Kidney (tissue), 14 donors: Measurements from ENCODE around the gene SLC15A1. TPM values are rescaled to one million over a fixed set of nuclear protein-coding genes. Genes with fewer than 3 reads are reported as not detected.

Experiments
- DNase-seq, 5 donors: peaks; one replicate each; pipeline ENCODE4 v3.0.0-alpha.2; 2013 to 2020
- FAIRE-seq: peaks from 2 replicates; lab custom pipeline; 2012; peaks lifted over from hg19 to GRCh38; lab: Jason Lieb, UNC
- H3K27ac ChIP-seq, 2 donors: one replicate each; pipeline ENCODE4 v1.7.0; 2013; ENCODE audit warnings: low read depth in 2 of 2, low read length in 2 of 2, inconsistent platforms in 1 of 2
- H3K27me3 ChIP-seq: one replicate; pipeline ENCODE4 v1.7.1; 2013; ENCODE audit warnings: low read length, inconsistent platforms; ENCODE audit not compliant: control insufficient read depth, insufficient read depth
- H3K36me3 ChIP-seq, 3 donors: one replicate each; pipeline versions ENCODE4 v1.7.0 to v1.7.1; 2013; ENCODE audit warnings: low read length in 3 of 3, control low read depth in 1 of 3, inconsistent platforms in 1 of 3; ENCODE audit not compliant: insufficient read depth in 3 of 3, control insufficient read depth in 2 of 3
- H3K4me1 ChIP-seq, 3 donors: one replicate each; pipeline versions ENCODE4 v1.7.0 to v1.7.1; 2013; ENCODE audit warnings: low read length in 3 of 3, inconsistent platforms in 1 of 3, low read depth in 1 of 3; ENCODE audit not compliant: control insufficient read depth in 2 of 3, insufficient read depth in 2 of 3
- H3K4me3 ChIP-seq, 3 donors: one replicate each; pipeline versions ENCODE4 v1.7.0 to v1.8.1; 2013; ENCODE audit warnings: low read length in 3 of 3, control low read depth in 1 of 3, inconsistent platforms in 1 of 3
- H3K9ac ChIP-seq, 3 donors: one replicate each; pipeline versions ENCODE4 v1.7.0 to v1.7.1; 2013; ENCODE audit warnings: low read length in 3 of 3, control low read depth in 1 of 3, inconsistent platforms in 1 of 3
- H3K9me3 ChIP-seq, 3 donors: one replicate each; pipeline versions ENCODE4 v1.7.0 to v1.7.1; 2013; ENCODE audit warnings: low read length in 3 of 3, control low read depth in 1 of 3, inconsistent platforms in 1 of 3; ENCODE audit not compliant: control insufficient read depth in 2 of 3, insufficient read depth in 1 of 3
- CTCF ChIP-seq: IDR thresholded peaks from 3 replicates; pipeline ENCODE4 v1.5.1; 2012; ENCODE audit warnings: mild to moderate bottlenecking, moderate library complexity, borderline replicate concordance; ENCODE audit not compliant: insufficient read depth; ENCODE audit errors: extremely low read depth
- intact Hi-C: fragments of 100-400 bp; cut with DNase I; formaldehyde crosslinking; loops from one replicate; pipeline ENCODE4 v1.11.1; 2022
- polyA plus RNA-seq: library from polyadenylated mRNA; stranded (reverse); fragments of 350-450 nt; fragmentation: Illumina TruSeq; extraction: RNeasy Lipid Tissue Mini Kit (QIAGEN cat#74804); gene quantifications from one replicate; pipeline ENCODE4 v1.2.3, GENCODE V29; 2014; ENCODE audit warnings: low read depth, low replicate concordance; ENCODE audit not compliant: insufficient read depth
- total RNA-seq: library from RNA; stranded (reverse); fragmentation: NEBNext Ultra II Directional; extraction: Animal tissue kit (Norgen Biotek cat#: 25700); gene quantifications from one replicate; pipeline ENCODE4 v1.2.1, GENCODE V29; 2021
- donor health status: control.
- donor health status: control.
- donor health status: control.
- donor health status: control.
- donor health status: control.
- donor health status: DM: yes; HTN: yes; CAD: no.
- donor health status: Normal renal cell carcinoma (clear cell type).

SLC15A1 gene
- total and polyA plus RNA-seq, 2 donors from 2014 or later = 5.6 to 10.2 TPM

GRCh38 chr13:98796798-98797197, 44.3 kb upstream of the SLC15A1 start:
- TF ChIP-seq CTCF = no peak
- intact Hi-C loops = no loop called here
- H3K4me1 ChIP-seq = no peaks in the 10 kb centered on the region

GRCh38 chr13:98796191-98796590, 43.7 kb upstream of the SLC15A1 start:
- Histone ChIP-seq H3K4me1 (no peaks in the 10 kb centered on the region), H3K27me3 (no peaks in the 10 kb centered on the region), H3K9me3 (no peaks in the 10 kb centered on the region), H3K36me3 (peaks cover 0 to 14% (median 10%) of the 10 kb centered on the region in 3 donors), H3K4me3 (no peak overlapping the region), H3K27ac (no peak overlapping the region), H3K9ac (no peak overlapping the region)
- no peak for TF ChIP-seq CTCF
- no peak for FAIRE-seq
- intact Hi-C loops = no loop called here
- no peak for DNase-seq

More at GRCh38 chr13:98796798-98797197, 44.3 kb upstream of the SLC15A1 start:
- DNase-seq (no peak), FAIRE-seq (no peak)
- no peak overlapping the region for H3K9ac ChIP-seq
- H3K27ac ChIP-seq = no peak overlapping the region
- H3K4me3 ChIP-seq = no peak overlapping the region
- H3K36me3 ChIP-seq = peaks cover 0 to 14% (median 10%) of the 10 kb centered on the region in 3 donors
- no peaks in the 10 kb centered on the region for H3K27me3 ChIP-seq
- no peaks in the 10 kb centered on the region for H3K9me3 ChIP-seq

- FAIRE-seq = no peak
Measured at GRCh38 chr13:98795220-98795619, 42.7 kb upstream of the SLC15A1 start.

More at GRCh38 chr13:98795220-98795619, 42.7 kb upstream of the SLC15A1 start:
- no peak overlapping the region for H3K27ac ChIP-seq
- H3K9ac ChIP-seq = no peak overlapping the region
- no peak for DNase-seq
- peaks cover 0 to 14% (median 10%) of the 10 kb centered on the region in 3 donors for H3K36me3 ChIP-seq
- TF ChIP-seq CTCF = no peak
- intact Hi-C loops = no loop called here
- no peaks in the 10 kb centered on the region for H3K27me3 ChIP-seq
- no peaks in the 10 kb centered on the region for H3K4me1 ChIP-seq
- no peaks in the 10 kb centered on the region for H3K9me3 ChIP-seq
- H3K4me3 ChIP-seq = no peak overlapping the region
